Measurements from ENCODE around the gene LRRN2.

DNA sequence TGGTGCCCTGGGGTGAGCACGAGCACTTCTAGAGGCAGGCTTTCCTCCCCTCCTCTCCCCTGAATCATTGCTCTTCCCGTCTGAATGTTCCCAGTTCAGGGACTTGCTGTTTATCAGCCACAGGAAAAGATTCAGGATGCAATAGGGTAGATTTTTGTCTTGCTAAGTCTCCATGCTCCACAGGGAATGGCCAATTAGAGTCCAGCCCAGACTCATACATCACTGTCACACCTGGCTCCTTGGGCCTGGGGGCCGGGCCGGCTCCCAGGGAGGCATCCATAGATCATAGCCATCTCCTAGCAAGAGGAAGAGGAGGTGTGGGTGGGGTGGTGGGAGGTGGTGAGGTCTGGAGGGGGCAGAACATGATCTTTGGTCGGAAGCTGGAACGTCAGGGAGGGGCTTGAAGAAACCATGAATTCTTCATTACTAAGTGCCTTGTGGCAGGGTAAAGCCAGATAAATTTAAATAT, 83.4 kb downstream of the LRRN2 start:
- TF ChIP-seq, protein P1, sequence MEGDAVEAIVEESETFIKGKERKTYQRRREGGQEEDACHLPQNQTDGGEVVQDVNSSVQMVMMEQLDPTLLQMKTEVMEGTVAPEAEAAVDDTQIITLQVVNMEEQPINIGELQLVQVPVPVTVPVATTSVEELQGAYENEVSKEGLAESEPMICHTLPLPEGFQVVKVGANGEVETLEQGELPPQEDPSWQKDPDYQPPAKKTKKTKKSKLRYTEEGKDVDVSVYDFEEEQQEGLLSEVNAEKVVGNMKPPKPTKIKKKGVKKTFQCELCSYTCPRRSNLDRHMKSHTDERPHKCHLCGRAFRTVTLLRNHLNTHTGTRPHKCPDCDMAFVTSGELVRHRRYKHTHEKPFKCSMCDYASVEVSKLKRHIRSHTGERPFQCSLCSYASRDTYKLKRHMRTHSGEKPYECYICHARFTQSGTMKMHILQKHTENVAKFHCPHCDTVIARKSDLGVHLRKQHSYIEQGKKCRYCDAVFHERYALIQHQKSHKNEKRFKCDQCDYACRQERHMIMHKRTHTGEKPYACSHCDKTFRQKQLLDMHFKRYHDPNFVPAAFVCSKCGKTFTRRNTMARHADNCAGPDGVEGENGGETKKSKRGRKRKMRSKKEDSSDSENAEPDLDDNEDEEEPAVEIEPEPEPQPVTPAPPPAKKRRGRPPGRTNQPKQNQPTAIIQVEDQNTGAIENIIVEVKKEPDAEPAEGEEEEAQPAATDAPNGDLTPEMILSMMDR (IDR thresholded peaks at IDR 0.05), result no peak
- no peak for TF ChIP-seq POLR2A (IDR thresholded peaks at IDR 0.05)
- no peak for TF ChIP-seq EP300 (IDR thresholded peaks at IDR 0.05)
- TF ChIP-seq POLR2AphosphoS5 (IDR thresholded peaks at IDR 0.05), result no peak

Measured in gastroesophageal sphincter (tissue), 3 donors.